Keratinocyte (primary cell): ENCODE results near the gene RASSF7. TPM values are rescaled to one million over a fixed set of nuclear protein-coding genes. Genes with fewer than 3 reads are reported as not detected.

Experiments
- DNase-seq: peaks from one replicate; pipeline ENCODE4 v3.0.0-alpha.2; 2011; ENCODE audit warnings: low read depth, missing footprints, low spot score
- FAIRE-seq: peaks from 2 replicates; lab custom pipeline; 2011; peaks lifted over from hg19 to GRCh38; lab: Jason Lieb, UNC
- H2AFZ ChIP-seq: 2 replicates; pipeline ENCODE4 v1.6.0; 2012; ENCODE audit warnings: low read length, control low read depth, inconsistent platforms; ENCODE audit not compliant: control insufficient read depth
- H3K27ac ChIP-seq: 2 replicates; pipeline ENCODE4 v1.5.1; 2011; ENCODE audit warnings: low read length; ENCODE audit not compliant: control insufficient read depth, insufficient read depth
- H3K27me3 ChIP-seq: 3 replicates; pipeline ENCODE4 v1.6.0; 2011; ENCODE audit warnings: low read length; ENCODE audit not compliant: control insufficient read depth, insufficient read depth; ENCODE audit errors: extremely low read depth
- H3K36me3 ChIP-seq, 2 experiments: 2 replicates in 1 of 2; 3 replicates in 1 of 2; pipeline ENCODE4 v1.5.1; 2011; ENCODE audit warnings: low read length in 2 of 2, mild to moderate bottlenecking in 1 of 2; ENCODE audit not compliant: control insufficient read depth in 2 of 2, insufficient read depth in 2 of 2; ENCODE audit errors: extremely low read depth in 1 of 2
- H3K4me1 ChIP-seq: 3 replicates; pipeline ENCODE4 v1.5.1; 2011; ENCODE audit warnings: low read length; ENCODE audit not compliant: control insufficient read depth, insufficient read depth; ENCODE audit errors: extremely low read depth
- H3K4me2 ChIP-seq: 3 replicates; pipeline ENCODE4 v1.6.0; 2011; ENCODE audit warnings: low read depth, low read length; ENCODE audit not compliant: control insufficient read depth, insufficient read depth; ENCODE audit errors: extremely low read depth
- H3K4me3 ChIP-seq, 3 experiments: fragments of 200-600 bp in 1 of 3; sonication (generic) in 1 of 3; 2 replicates in 2 of 3; 3 replicates in 1 of 3; pipeline ENCODE4 v1.5.1; 2011 to 2016; ENCODE audit warnings: low read length in 3 of 3, mild to moderate bottlenecking in 3 of 3, control low read depth in 2 of 3, inconsistent platforms in 1 of 3, low read depth in 1 of 3, mixed read lengths in 1 of 3, mixed run types in 1 of 3, moderate library complexity in 1 of 3; ENCODE audit not compliant: control insufficient read depth in 2 of 3, insufficient read depth in 2 of 3; ENCODE audit errors: extremely low read depth in 1 of 3
- H3K79me2 ChIP-seq: 2 replicates; pipeline ENCODE4 v1.6.0; 2012; ENCODE audit warnings: low read length; ENCODE audit not compliant: control insufficient read depth, insufficient read depth
- H3K9ac ChIP-seq: 3 replicates; pipeline ENCODE4 v1.6.0; 2011; ENCODE audit warnings: low read length; ENCODE audit not compliant: control insufficient read depth, insufficient read depth; ENCODE audit errors: extremely low read depth
- H3K9me1 ChIP-seq: 3 replicates; pipeline ENCODE4 v1.6.0; 2011; ENCODE audit warnings: low read length; ENCODE audit not compliant: control insufficient read depth, insufficient read depth; ENCODE audit errors: extremely low read depth
- H3K9me3 ChIP-seq: 2 replicates; pipeline ENCODE4 v1.5.1; 2012; ENCODE audit warnings: low read depth, low read length; ENCODE audit not compliant: control insufficient read depth
- H4K20me1 ChIP-seq: 3 replicates; pipeline ENCODE4 v1.6.0; 2011; ENCODE audit warnings: low read length; ENCODE audit not compliant: control insufficient read depth, insufficient read depth; ENCODE audit errors: extremely low read depth
- EZH2 ChIP-seq: IDR thresholded peaks from one replicate; pipeline ENCODE4 v1.6.1; 2012; ENCODE audit warnings: inconsistent platforms, mild to moderate bottlenecking, low read length, moderate library complexity
- dilution Hi-C: fragments of 300-500 bp; cut with MboI; formaldehyde crosslinking; loops from one replicate; pipeline ENCODE4 v1.7.0; 2020; ENCODE audit warnings: low sequenced_read_pairs; ENCODE audit not compliant: extremely low pct_ligation_motif_present
- polyA plus RNA-seq, 5 experiments: library from polyadenylated mRNA; depleted of rRNA in 3 of 5; stranded (reverse) in 3 of 5; stranded (forward) in 1 of 5; unstranded in 1 of 5; fragments of >200 nt; gene quantifications; 1 replicate in 1 of 5; 2 replicates in 3 of 5; 3 replicates in 1 of 5; pipeline versions ENCODE4 v1.2.1 to v1.2.3, GENCODE V29; 2011 to 2012; ENCODE audit warnings: missing spikeins in 2 of 5, low read depth in 1 of 5, low replicate concordance in 1 of 5
- TF ChIP-seq, protein P1 (sequence below), 3 experiments: IDR thresholded peaks in 1 of 3; conservative IDR thresholded peaks in 1 of 3; optimal IDR thresholded peaks in 1 of 3; 2 replicates in 2 of 3; 3 replicates in 1 of 3; pipeline versions ENCODE3 to v1.5.1; 2011; ENCODE audit warnings: low read length in 3 of 3, mild to moderate bottlenecking in 3 of 3, moderate library complexity in 2 of 3, control low read depth in 1 of 3, inconsistent platforms in 1 of 3; ENCODE audit not compliant: insufficient read depth in 2 of 3; ENCODE audit errors: extremely low read depth in 1 of 3

Gene RASSF7
- polyA plus RNA-seq, 1 donor (not counting 4 experiments of a cell fraction or from before 2014, with no cell fraction given), result 24.3 TPM

DNA sequence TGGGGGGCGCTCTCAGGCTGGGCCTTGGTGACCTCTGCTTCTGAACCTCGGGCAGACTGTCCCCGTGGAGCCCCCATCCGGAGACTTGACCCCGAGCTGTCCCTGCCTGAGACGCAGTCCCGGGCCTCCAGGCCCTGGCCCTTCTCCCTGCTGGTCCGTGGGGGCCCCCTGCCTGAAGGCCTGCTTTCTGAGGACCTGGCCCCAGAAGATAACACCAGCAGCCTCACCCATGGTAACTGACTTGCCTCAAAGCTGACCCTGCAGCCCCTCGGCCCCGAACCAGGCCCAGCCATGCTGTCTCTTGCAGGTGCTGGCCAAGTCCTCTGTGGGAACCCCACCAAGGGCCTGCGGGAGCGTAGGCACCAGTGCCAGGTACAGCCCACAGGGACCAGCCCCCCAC, 9.2 kb upstream of the RASSF7 start:
- dilution Hi-C loops, result no loop called here
- Histone ChIP-seq H2AFZ (no peak overlapping the region), H3K9me3 (no peaks in the 10 kb centered on the region), H3K4me3 (no peak overlapping the region), H3K9ac (no peak overlapping the region), H3K79me2 (no peaks in the 10 kb centered on the region), H3K27me3 (peaks cover 24% of the 10 kb centered on the region), H3K36me3 (no peaks in the 10 kb centered on the region), H4K20me1 (no peaks in the 10 kb centered on the region), H3K9me1 (no peaks in the 10 kb centered on the region), H3K4me2 (no peak overlapping the region), H3K4me1 (no peaks in the 10 kb centered on the region), H3K27ac (no peak overlapping the region)
- TF ChIP-seq EZH2, result no peak
- TF ChIP-seq, protein P1, sequence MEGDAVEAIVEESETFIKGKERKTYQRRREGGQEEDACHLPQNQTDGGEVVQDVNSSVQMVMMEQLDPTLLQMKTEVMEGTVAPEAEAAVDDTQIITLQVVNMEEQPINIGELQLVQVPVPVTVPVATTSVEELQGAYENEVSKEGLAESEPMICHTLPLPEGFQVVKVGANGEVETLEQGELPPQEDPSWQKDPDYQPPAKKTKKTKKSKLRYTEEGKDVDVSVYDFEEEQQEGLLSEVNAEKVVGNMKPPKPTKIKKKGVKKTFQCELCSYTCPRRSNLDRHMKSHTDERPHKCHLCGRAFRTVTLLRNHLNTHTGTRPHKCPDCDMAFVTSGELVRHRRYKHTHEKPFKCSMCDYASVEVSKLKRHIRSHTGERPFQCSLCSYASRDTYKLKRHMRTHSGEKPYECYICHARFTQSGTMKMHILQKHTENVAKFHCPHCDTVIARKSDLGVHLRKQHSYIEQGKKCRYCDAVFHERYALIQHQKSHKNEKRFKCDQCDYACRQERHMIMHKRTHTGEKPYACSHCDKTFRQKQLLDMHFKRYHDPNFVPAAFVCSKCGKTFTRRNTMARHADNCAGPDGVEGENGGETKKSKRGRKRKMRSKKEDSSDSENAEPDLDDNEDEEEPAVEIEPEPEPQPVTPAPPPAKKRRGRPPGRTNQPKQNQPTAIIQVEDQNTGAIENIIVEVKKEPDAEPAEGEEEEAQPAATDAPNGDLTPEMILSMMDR (optimal IDR thresholded peaks at IDR 0.05 in 1 of 3, IDR thresholded peaks at IDR 0.05 in 1 of 3, conservative IDR thresholded peaks at IDR 0.05 in 1 of 3; ENCODE audit: extremely low read depth in 1 of 3, insufficient read depth in 2 of 3, low read length in 3 of 3), result no peak
- DNase-seq (no peak), FAIRE-seq (no peak)

DNA sequence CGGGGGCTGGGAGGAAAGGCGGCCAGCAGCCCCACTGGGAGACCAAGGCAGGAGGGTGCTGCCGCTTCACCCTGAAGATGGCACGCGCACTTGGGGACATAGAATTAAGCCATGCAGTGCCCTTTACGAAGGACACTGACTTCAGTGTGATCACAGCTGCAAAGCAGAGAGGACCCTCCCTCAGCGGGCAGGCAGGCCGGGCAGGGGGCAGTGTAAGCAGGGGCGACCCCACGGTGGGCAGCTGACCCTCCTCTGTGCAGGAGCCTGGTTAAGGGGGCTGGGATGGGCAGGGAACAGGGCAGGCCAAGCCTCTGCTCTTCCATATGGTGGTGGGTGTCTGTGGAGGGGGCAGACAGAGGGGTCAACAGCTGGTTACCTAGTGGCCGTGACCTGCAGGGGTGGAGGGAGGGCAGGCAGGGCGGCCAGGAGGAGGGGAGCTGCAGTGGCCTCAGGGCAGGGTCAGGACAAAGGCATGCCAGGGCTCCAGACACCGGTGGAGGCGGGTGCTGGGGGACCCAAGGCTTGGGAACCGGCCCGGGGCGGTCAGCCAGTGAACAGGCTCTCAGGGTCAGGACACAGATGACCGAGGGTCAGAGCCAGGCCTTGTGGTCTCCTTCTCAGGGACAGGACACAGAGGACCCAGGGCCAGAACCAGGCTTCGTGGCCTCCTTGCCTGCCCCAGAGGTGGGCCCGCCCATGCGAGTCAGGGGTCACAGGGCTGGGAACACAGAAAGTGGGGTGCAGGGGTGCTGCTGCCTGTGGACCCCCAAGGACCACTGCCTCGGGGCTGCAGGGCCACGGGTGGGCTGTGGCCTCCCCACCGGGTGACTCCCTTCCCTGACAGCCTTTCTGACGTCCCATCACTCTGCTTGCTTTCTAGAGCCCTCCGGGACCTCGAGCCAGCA, 7.4 kb upstream of the RASSF7 start:
- Histone ChIP-seq H3K4me3 (no peak overlapping the region), H3K27ac (no peak overlapping the region), H3K79me2 (no peaks in the 10 kb centered on the region), H3K4me2 (no peak overlapping the region), H3K9ac (no peak overlapping the region), H4K20me1 (no peaks in the 10 kb centered on the region), H3K9me3 (no peaks in the 10 kb centered on the region), H3K27me3 (peaks cover 31% of the 10 kb centered on the region), H3K9me1 (no peaks in the 10 kb centered on the region), H3K4me1 (no peaks in the 10 kb centered on the region), H3K36me3 (no peaks in the 10 kb centered on the region), H2AFZ (no peak overlapping the region)
- dilution Hi-C loops, result no loop called here
- TF ChIP-seq, protein P1 (optimal IDR thresholded peaks at IDR 0.05 in 1 of 3, IDR thresholded peaks at IDR 0.05 in 1 of 3, conservative IDR thresholded peaks at IDR 0.05 in 1 of 3; ENCODE audit: extremely low read depth in 1 of 3, insufficient read depth in 2 of 3, low read length in 3 of 3), result no peak
- no peak for TF ChIP-seq EZH2
- no peak for DNase-seq
- no peak for FAIRE-seq
